Measurements from ENCODE around the gene KCNE1. TPM values are rescaled to one million over a fixed set of nuclear protein-coding genes. Genes with fewer than 3 reads are reported as not detected.
A peak's percentile ranks its signal among the peaks of the same experiment; 100 is the strongest.

KCNE1 gene
- total RNA-seq, 4 donors from 2014 or later = 2.2 to 10.2 (median 2.9) TPM

GRCh38 chr21:34552360-34553098, 40.5 kb upstream of the KCNE1 start:
- H3K4me3 ChIP-seq = no peak overlapping the region
- no peak for DNase-seq (ENCODE audit: low spot score in 2 of 2)
- WGBS, 2 donors = 65 to 77% methylated on average over 7 of the region's 7 CpGs
- no peaks in the 10 kb centered on the region for H3K9me3 ChIP-seq
- no peaks in the 10 kb centered on the region for H3K36me3 ChIP-seq
- peaks cover 0 to 35% (median 14%) of the 10 kb centered on the region in 4 donors for H3K4me1 ChIP-seq
- no peaks in the 10 kb centered on the region for H3K27me3 ChIP-seq
- no peak for TF ChIP-seq EP300 (IDR thresholded peaks at IDR 0.05)
- TF ChIP-seq POLR2A (IDR thresholded peaks at IDR 0.05) = no peak
- TF ChIP-seq CTCF (IDR thresholded peaks at IDR 0.05) = no peak
- H3K27ac ChIP-seq = peak overlapping the region in 2 of 4 donors; percentile 12 to 68

GRCh38 chr21:34550182-34550799, 38.3 kb upstream of the KCNE1 start:
- Histone ChIP-seq H3K36me3 (no peaks in the 10 kb centered on the region), H3K9me3 (no peaks in the 10 kb centered on the region), H3K27me3 (no peaks in the 10 kb centered on the region), H3K4me1 (peaks cover 0 to 53% (median 26%) of the 10 kb centered on the region in 4 donors), H3K4me3 (no peak overlapping the region), H3K27ac (no peak overlapping the region)
- DNase-seq (ENCODE audit: low spot score in 2 of 2) = no peak
- 75 to 83% methylated on average over 2 of the region's 2 CpGs for WGBS, 2 donors
- TF ChIP-seq EP300 (IDR thresholded peaks at IDR 0.05) = no peak
- no peak for TF ChIP-seq POLR2A (IDR thresholded peaks at IDR 0.05)
- no peak for TF ChIP-seq CTCF (IDR thresholded peaks at IDR 0.05)

- H3K27ac ChIP-seq = no peak overlapping the region
- TF ChIP-seq CTCF (IDR thresholded peaks at IDR 0.05) = no peak
- TF ChIP-seq POLR2A (IDR thresholded peaks at IDR 0.05) = no peak
- TF ChIP-seq EP300 (IDR thresholded peaks at IDR 0.05) = no peak
- WGBS, 2 donors = 86 to 87% methylated on average over 11 of the region's 11 CpGs
- no peak for DNase-seq (ENCODE audit: low spot score in 2 of 2)
- H3K4me1 ChIP-seq = peaks cover 0 to 61% (median 34%) of the 10 kb centered on the region in 4 donors
- no peak overlapping the region for H3K4me3 ChIP-seq
- no peaks in the 10 kb centered on the region for H3K36me3 ChIP-seq
- no peaks in the 10 kb centered on the region for H3K27me3 ChIP-seq
- H3K9me3 ChIP-seq = no peaks in the 10 kb centered on the region
Measured at GRCh38 chr21:34548781-34549376, 36.9 kb upstream of the KCNE1 start.

GRCh38 chr21:34546542-34546941, 34.5 kb upstream of the KCNE1 start:
- TF ChIP-seq CTCF (IDR thresholded peaks at IDR 0.05) = no peak
- TF ChIP-seq EP300 (IDR thresholded peaks at IDR 0.05) = no peak
- TF ChIP-seq POLR2A (IDR thresholded peaks at IDR 0.05) = no peak

More at GRCh38 chr21:34546542-34546941, 34.5 kb upstream of the KCNE1 start:
- DNase-seq (ENCODE audit: low spot score in 2 of 2) = no peak
- peak overlapping the region in 2 of 4 donors; percentile 88 to 92 for H3K27ac ChIP-seq
- H3K9me3 ChIP-seq = peaks cover 0 to 5% (median 0%) of the 10 kb centered on the region in 4 donors
- H3K4me1 ChIP-seq = peaks cover 0 to 48% (median 29%) of the 10 kb centered on the region in 4 donors
- H3K4me3 ChIP-seq = no peak overlapping the region
- WGBS, 2 donors = 63 to 64% methylated on average over 6 of the region's 6 CpGs
- no peaks in the 10 kb centered on the region for H3K27me3 ChIP-seq
- H3K36me3 ChIP-seq = no peaks in the 10 kb centered on the region

Data from tibial nerve (tissue), 4 donors.